HepG2 (cell line): ENCODE results near the gene ELOA2. TPM values are rescaled to one million over a fixed set of nuclear protein-coding genes. Genes with fewer than 3 reads are reported as not detected.

ENCODE experiments used
- ATAC-seq: fragments of 200-7000 bp; cut with Tn5 transposase; 3 replicates; pipeline ENCODE4 v1.9.1; 2020; ENCODE audit warnings: mild to moderate bottlenecking, moderate library complexity
- Bru-seq: library from RNA; stranded (reverse); fragments of 400-500 nt; gene quantifications from one replicate; lab custom pipeline; 2021; lab: Mats Ljungman, UMichigan
- BruChase-seq, 2 experiments: library from RNA; stranded (reverse); fragments of 400-500 nt; gene quantifications; one replicate each; lab custom pipeline; 2021; lab: Mats Ljungman, UMichigan
- BruUV-seq: library from RNA; stranded (reverse); fragments of 400-500 nt; replicated peaks from 2 replicates; lab custom pipeline; 2021; lab: Mats Ljungman, UMichigan
- CTCF ChIA-PET: fragments of 300-600 bp; formaldehyde crosslinking; extraction: SDS; loops from one replicate; lab custom pipeline; 2021; ENCODE audit warnings: low total read pairs, inconsistent platforms, low intra/inter-chr PET ratio; lab: Yijun Ruan, JAX
- POLR2A ChIA-PET: fragments of 350-600 bp; sonication (Branson Sonifier 250); formaldehyde crosslinking; loops from one replicate; lab custom pipeline; 2020; ENCODE audit warnings: antibody characterized with exemption, inconsistent platforms; lab: Yijun Ruan, JAX
- DNase-seq: peaks from one replicate; pipeline ENCODE4 v3.0.0-alpha.2; 2015; ENCODE audit warnings: low spot score
- FAIRE-seq: peaks from 3 replicates; lab custom pipeline; 2011; peaks lifted over from hg19 to GRCh38; lab: Jason Lieb, UNC
- H2AFZ ChIP-seq: one replicate; pipeline ENCODE4 v1.6.1; 2011; ENCODE audit warnings: low read length, inconsistent platforms
- H3K27ac ChIP-seq: fragments of 300-600 bp; 3 replicates; pipeline ENCODE4 v1.8.0; 2011; ENCODE audit warnings: mixed run types, mild to moderate bottlenecking, mixed read lengths, low read length, inconsistent platforms; ENCODE audit not compliant: insufficient read depth; ENCODE audit errors: extremely low read length
- H3K27me3 ChIP-seq, 2 experiments: fragments of 200-600 bp in 1 of 2; 2 replicates in 1 of 2; 3 replicates in 1 of 2; pipeline versions ENCODE4 v1.6.0 to v1.8.0; 2011; ENCODE audit warnings: low read length in 2 of 2, mild to moderate bottlenecking in 2 of 2, moderate library complexity in 2 of 2, inconsistent platforms in 1 of 2; ENCODE audit not compliant: insufficient read depth in 2 of 2, control insufficient read depth in 1 of 2
- H3K36me3 ChIP-seq, 2 experiments: fragments of 200-600 bp in 1 of 2; replicated peaks in 1 of 2; 2 replicates in 1 of 2; 3 replicates in 1 of 2; pipeline versions ENCODE4 v1.5.1 to v1.8.0; 2011; ENCODE audit warnings: low read length in 2 of 2, inconsistent platforms in 1 of 2; ENCODE audit not compliant: insufficient read depth in 2 of 2, control insufficient read depth in 1 of 2
- H3K4me1 ChIP-seq: 2 replicates; pipeline ENCODE4 v1.5.1; 2012; ENCODE audit warnings: low read length, inconsistent platforms; ENCODE audit not compliant: insufficient read depth
- H3K4me2 ChIP-seq: 2 replicates; pipeline ENCODE4 v1.6.0; 2011; ENCODE audit warnings: low read depth, low read length, inconsistent platforms
- H3K4me3 ChIP-seq, 3 experiments: fragments of 200-600 bp in 1 of 3; sonication (generic), shearing (Covaris generic) in 1 of 3; replicated peaks in 1 of 3; 2 replicates each; pipeline ENCODE4 v1.5.1; 2011 to 2016; ENCODE audit warnings: low read length in 3 of 3, inconsistent platforms in 2 of 3, low read depth in 2 of 3, mild to moderate bottlenecking in 2 of 3, control low read depth in 1 of 3, mixed read lengths in 1 of 3; ENCODE audit not compliant: insufficient read depth in 1 of 3
- H3K79me2 ChIP-seq: one replicate; pipeline ENCODE4 v1.6.1; 2011; ENCODE audit warnings: low read length, inconsistent platforms; ENCODE audit not compliant: insufficient read depth
- H3K9ac ChIP-seq: 2 replicates; pipeline ENCODE4 v1.6.0; 2011; ENCODE audit warnings: mild to moderate bottlenecking, low read depth, low read length, inconsistent platforms; ENCODE audit not compliant: insufficient read depth
- H3K9me3 ChIP-seq: 2 replicates; pipeline ENCODE4 v1.5.1; 2012; ENCODE audit warnings: mild to moderate bottlenecking, low read length
- H4K20me1 ChIP-seq: 2 replicates; pipeline ENCODE4 v1.6.0; 2011; ENCODE audit warnings: inconsistent platforms, mild to moderate bottlenecking, low read length, moderate library complexity; ENCODE audit not compliant: insufficient read depth
- DMTF1 ChIP-seq: sonication (generic); formaldehyde crosslinking; IDR thresholded peaks from 2 replicates; pipeline ENCODE4 v1.4.0; 2020; ENCODE audit warnings: mild to moderate bottlenecking, missing genetic modification reagents
- ELF1 ChIP-seq: sonication (generic); formaldehyde crosslinking; IDR thresholded peaks from 2 replicates; pipeline ENCODE4 v1.4.0; 2020; ENCODE audit warnings: missing genetic modification reagents
- KDM3A ChIP-seq: IDR thresholded peaks from 2 replicates; pipeline ENCODE4 v1.6.1; 2018; ENCODE audit warnings: low read depth, missing compliant biosample characterization
- NRL ChIP-seq: sonication (generic); formaldehyde crosslinking; IDR thresholded peaks from 2 replicates; pipeline ENCODE4 v1.5.0; 2020; ENCODE audit warnings: missing genetic modification reagents, mild to moderate bottlenecking, moderate library complexity, borderline replicate concordance
- PBX3 ChIP-seq: sonication (generic); formaldehyde crosslinking; IDR thresholded peaks from 2 replicates; pipeline ENCODE4 v1.8.1; 2023; ENCODE audit warnings: missing genetic modification reagents, inconsistent platforms, borderline replicate concordance
- SMARCE1 ChIP-seq: fragments of 450-650 bp; IDR thresholded peaks from 2 replicates; pipeline ENCODE4 v1.6.1; 2017; ENCODE audit warnings: borderline replicate concordance
- WGBS: methylation state at CpG from one replicate; pipeline ENCODE4 v1.1.6; 2017; ENCODE audit warnings: low lambda C conversion rate; 5-methylcytosine and 5-hydroxymethylcytosine counted together
- in situ Hi-C: cut with HindIII; loops from 2 replicates; pipeline ENCODE4 v1.10.0; 2017; ENCODE audit warnings: low pct_unique_long_range_greater_than_20kb; ENCODE audit not compliant: extremely low pct_ligation_motif_present
- intact Hi-C: fragments of 100-400 bp; cut with micrococcal nuclease; formaldehyde crosslinking; loops from one replicate; pipeline ENCODE4 v1.10.0; 2022; ENCODE audit not compliant: unreplicated experiment
- long read RNA-seq, 2 experiments: library from RNA in 1 of 2; library from polyadenylated mRNA in 1 of 2; stranded (forward) in 1 of 2; unstranded in 1 of 2; transcript quantifications; one replicate each; pipeline ENCODE4 v2.0.0, GENCODE V29; 2019 to 2022
- polyA minus RNA-seq, 3 experiments: library from RNA; depleted of rRNA, polyadenylated mRNA; stranded (reverse); fragments of >200 nt; gene quantifications; 2 replicates each; pipeline ENCODE4 v1.2.3, GENCODE V29; 2011; ENCODE audit warnings: low replicate concordance in 1 of 3
- polyA plus RNA-seq, 8 experiments: library from polyadenylated mRNA; depleted of rRNA in 3 of 8; stranded (reverse) in 7 of 8; unstranded in 1 of 8; fragments of >200 nt; fragmentation: Illumina TruSeq in 4 of 8; extraction: Trizol in 4 of 8; gene quantifications; 2 replicates each; pipeline versions ENCODE4 v1.2.1 to v1.2.3, GENCODE V29; 2011 to 2016; ENCODE audit warnings: low read depth in 4 of 8, missing spikeins in 1 of 8, mixed read lengths in 1 of 8; ENCODE audit not compliant: insufficient read depth in 1 of 8
- total RNA-seq, 5 experiments: library from RNA; depleted of rRNA; stranded (reverse); fragments of >200 nt; fragmentation: Illumina TruSeq; extraction: Trizol; gene quantifications; 2 replicates each; pipeline ENCODE4 v1.2.3, GENCODE V29; 2016; ENCODE audit warnings: low read depth in 1 of 5

The ELOA2 gene
- not detected in 2 replicates for total RNA-seq (2016; rRNA removed; fragmentation: Illumina TruSeq; extraction: Trizol)
- total RNA-seq (2016; cell fraction: cytosol; rRNA removed; fragmentation: Illumina TruSeq; extraction: Trizol; ENCODE audit: low read depth), result not detected in 2 replicates
- not detected in 2 replicates for total RNA-seq (2016; cell fraction: insoluble cytoplasmic fraction; rRNA removed; fragmentation: Illumina TruSeq; extraction: Trizol)
- not detected in 2 replicates for total RNA-seq (2016; cell fraction: membrane; rRNA removed; fragmentation: Illumina TruSeq; extraction: Trizol)
- total RNA-seq (2016; cell fraction: nucleus; rRNA removed; fragmentation: Illumina TruSeq; extraction: Trizol), result not detected in 2 replicates
- polyA plus RNA-seq (2011; rRNA removed), result not detected in 2 replicates
- polyA plus RNA-seq (2011; cell fraction: cytosol; rRNA removed), result not detected in 2 replicates
- not detected in 2 replicates for polyA plus RNA-seq (2011; cell fraction: nucleus; rRNA removed)
- polyA plus RNA-seq (2012), result not detected in 2 replicates
- not detected in 2 replicates for polyA plus RNA-seq (2016; cell fraction: cytosol; fragmentation: Illumina TruSeq; extraction: Trizol; ENCODE audit: low read depth)
- not detected in 2 replicates for polyA plus RNA-seq (2016; cell fraction: insoluble cytoplasmic fraction; fragmentation: Illumina TruSeq; extraction: Trizol; ENCODE audit: low read depth)
- not detected in 2 replicates for polyA plus RNA-seq (2016; cell fraction: membrane; fragmentation: Illumina TruSeq; extraction: Trizol; ENCODE audit: low read depth)
- polyA plus RNA-seq (2016; cell fraction: nucleus; fragmentation: Illumina TruSeq; extraction: Trizol; ENCODE audit: insufficient read depth, low read depth), result not detected in 2 replicates
- not detected in 2 replicates for polyA minus RNA-seq (2011; rRNA and poly(A)+ RNA removed; ENCODE audit: low replicate concordance)
- polyA minus RNA-seq (2011; cell fraction: cytosol; rRNA and poly(A)+ RNA removed), result not detected in 2 replicates
- polyA minus RNA-seq (2011; cell fraction: nucleus; rRNA and poly(A)+ RNA removed), result not detected in 2 replicates
- not detected for Bru-seq, nascent RNA
- BruChase-seq, experiment 1, labeled RNA remaining after a 6-hour chase, result not detected
- not detected for BruChase-seq, experiment 2, labeled RNA remaining after a 2-hour chase
- long read RNA-seq, experiment 1, result 0 reads
- long read RNA-seq, experiment 2, result 0 reads

GRCh38 chr18:47035156-47035671 lies at the start of gene ELOA2:
TSS of gene ELOA2 (minus strand) at chr18:47035621. CDS start at chr18:47035264, 357 bp downstream.
- FAIRE-seq (no peak), DNase-seq (no peak), ATAC-seq (no peak)
- no peak for TF ChIP-seq SMARCE1
- no peak for TF ChIP-seq PBX3
- TF ChIP-seq DMTF1 (CRISPR knock-in tag), result no peak
- no peak for TF ChIP-seq NRL
- TF ChIP-seq ELF1 (CRISPR knock-in tag), result no peak
- no peak for TF ChIP-seq KDM3A (CRISPR knock-in tag)
- Histone ChIP-seq H2AFZ (no peak within 1 kb of the TSS), H3K9me3 (no peaks in the 10 kb centered on the region), H3K36me3 (no peaks in the 10 kb centered on the region), H3K4me3 (no peak within 1 kb of the TSS), H3K4me2 (no peak within 1 kb of the TSS), H3K9ac (no peak within 1 kb of the TSS), H3K27ac (no peak within 1 kb of the TSS), H4K20me1 (no peaks in the 10 kb centered on the region), H3K79me2 (no peaks in the 10 kb centered on the region), H3K4me1 (no peaks in the 10 kb centered on the region), H3K27me3 (peaks cover 3 to 42% of the 10 kb centered on the region in 2 experiments)
- in situ Hi-C loops (no loop called here), intact Hi-C loops (no loop called here)
- ChIA-PET CTCF (no interaction called here), POLR2A (no interaction called here)
- no TSS peak for BruUV-seq
- 71% methylated on average over 21 of the region's 29 CpGs for WGBS
